ENCODE results near the gene SLC24A4.

SLC24A4 gene

DNA sequence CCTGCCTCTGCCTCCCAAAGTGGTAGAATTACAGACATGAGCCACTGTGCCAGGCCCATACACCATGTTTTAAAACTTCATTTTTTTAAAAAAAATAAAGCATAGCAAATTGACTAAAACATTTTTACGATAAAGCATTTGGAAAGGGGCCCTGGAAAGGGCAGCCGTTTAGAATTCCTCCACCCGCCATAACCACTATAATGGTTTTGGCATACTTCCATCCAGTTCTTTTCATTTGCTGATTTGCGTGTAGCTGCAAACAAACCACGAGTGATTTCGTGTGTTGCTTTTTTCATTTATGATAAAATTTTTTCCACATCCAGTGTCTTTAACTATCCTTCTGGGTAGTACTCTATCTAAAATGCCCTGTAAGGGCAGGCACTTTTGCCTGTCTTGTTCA is 98.8 kb downstream of the SLC24A4 start:
- H3K4me3 ChIP-seq (ENCODE audit: low read depth, low read length): no peak overlapping the region
- no peak for DNase-seq (ENCODE audit: low read depth)

DNA sequence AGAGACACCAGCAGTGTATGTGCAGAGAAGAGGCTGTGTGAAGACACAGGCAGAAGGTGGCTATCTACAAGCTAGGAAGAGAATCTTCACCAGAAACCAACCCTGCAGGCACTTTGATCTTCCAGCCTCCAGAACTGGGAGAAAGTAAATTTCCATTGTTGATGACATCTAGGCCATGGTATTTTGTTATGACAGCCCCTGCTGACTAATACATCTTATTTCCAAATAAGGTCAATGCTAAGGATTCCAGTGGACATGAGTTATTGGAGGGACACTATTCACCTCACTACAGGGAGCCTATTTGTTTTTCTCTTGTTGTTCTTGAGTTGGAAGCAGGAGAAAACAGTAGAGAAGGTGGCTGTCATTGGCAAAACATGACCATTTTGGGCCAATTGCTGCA is 102.1 kb downstream of the SLC24A4 start:
- DNase-seq (ENCODE audit: low read depth): no peak
- H3K4me3 ChIP-seq (ENCODE audit: low read depth, low read length): no peak overlapping the region

DNA sequence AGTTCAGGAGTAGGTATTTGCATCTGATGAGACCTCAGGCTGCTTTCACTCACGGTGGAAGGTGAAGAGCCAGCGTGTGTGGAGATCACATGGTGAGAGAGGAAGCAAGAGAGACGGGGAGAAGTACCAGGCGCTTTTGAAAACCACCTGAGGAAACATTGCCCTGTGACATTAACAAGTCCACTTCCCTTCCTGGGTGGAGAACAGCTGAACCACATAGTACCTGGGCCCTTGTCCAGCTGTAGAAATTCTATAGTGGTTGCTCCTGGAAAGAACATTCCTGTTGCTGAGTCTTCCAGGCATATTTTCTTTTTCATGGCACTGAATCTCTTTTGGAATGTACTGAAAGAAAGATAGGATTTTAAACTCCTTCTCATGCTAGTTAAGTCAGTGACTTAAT is 103.3 kb downstream of the SLC24A4 start:
- no peak for DNase-seq (ENCODE audit: low read depth)
- no peak overlapping the region for H3K4me3 ChIP-seq (ENCODE audit: low read depth, low read length)

DNA sequence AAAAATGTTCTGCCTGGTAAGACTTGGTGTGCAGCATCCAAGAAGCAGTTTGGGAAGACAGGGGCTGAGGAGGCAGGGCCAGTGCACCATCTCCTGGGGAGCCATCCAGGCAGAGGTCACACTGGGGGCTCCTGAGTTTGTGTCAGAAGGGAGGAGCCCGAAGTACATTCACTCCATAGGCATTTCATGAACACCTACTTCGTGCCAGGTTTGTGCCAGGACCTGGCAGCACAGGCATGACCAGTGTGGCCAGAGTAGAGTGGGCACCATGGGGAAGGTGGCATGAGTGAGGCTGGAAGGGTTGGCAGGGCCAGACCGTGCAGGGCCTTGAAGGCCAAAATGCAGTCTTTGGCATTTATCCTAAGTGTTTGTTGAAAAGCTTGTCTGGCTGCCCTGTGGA is 104.1 kb downstream of the SLC24A4 start:
- no peak for DNase-seq (ENCODE audit: low read depth)
- H3K4me3 ChIP-seq (ENCODE audit: low read depth, low read length): no peak overlapping the region

DNA sequence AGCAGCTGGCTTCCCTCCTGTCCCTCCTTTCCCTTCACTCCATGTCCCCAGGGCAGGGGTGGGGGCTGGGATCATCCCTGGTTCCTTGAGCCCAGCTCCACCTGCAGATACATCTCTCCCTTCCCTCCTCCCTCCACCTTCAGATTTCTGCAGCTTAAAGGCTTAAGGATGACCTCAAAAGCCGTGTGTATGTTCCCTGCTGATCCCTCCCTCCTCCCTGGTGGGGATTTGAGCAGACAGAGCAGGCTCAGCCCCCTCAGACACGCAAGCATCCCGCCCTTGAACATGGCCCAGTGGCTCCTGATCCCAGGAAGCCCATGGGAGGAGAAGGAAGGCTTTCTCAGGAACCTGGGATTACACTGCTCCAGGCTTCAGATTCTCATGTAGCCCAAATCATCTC is 107.7 kb downstream of the SLC24A4 start:
- no peak overlapping the region for H3K4me3 ChIP-seq (ENCODE audit: low read depth, low read length)
- DNase-seq (ENCODE audit: low read depth): no peak

DNA sequence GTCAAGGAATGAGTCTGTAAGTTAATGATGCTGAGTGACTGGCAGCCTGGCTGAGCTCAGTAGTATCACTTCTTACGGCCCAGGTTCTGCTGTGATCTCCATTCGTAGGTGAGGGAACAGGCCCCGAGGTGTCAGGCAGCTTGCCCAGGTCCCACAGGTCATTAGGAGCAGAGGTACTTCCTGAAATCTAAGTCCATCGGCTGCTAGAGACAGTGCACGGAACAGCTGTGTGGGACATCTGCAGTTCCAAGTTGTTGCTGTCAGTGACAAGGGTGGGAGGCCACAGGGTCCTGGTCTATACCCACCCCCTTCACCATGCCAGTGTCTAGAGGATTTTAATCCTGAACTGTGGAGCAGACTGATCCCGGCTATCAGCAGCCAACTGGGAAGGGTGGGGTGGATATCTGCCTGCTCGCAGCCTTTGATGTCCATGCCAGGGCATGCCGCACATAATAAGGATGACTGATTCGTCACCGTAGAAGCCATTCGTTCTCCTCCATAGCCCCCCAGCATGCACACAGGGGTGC is 108.3 kb downstream of the SLC24A4 start:
- DNase-seq (ENCODE audit: low read depth): no peak

DNA sequence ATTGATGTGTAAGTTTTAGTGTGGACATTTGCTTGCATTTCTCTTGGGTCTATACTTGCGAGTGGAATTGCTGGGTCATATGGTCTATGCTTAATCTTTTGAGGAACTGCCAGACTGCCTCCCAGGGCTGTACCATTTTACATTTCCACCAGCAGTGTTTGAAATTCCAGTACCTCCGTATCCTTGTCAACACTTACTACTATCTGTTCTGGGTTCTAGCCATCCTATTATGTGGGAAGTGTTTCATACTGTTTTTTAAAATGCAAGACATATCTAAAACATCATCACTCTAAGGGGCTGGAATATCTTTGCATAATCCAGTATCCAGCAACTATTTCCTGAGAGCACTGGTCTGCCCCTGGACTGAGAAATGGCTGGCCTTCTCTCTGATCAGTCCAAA is 110.4 kb downstream of the SLC24A4 start:
- H3K4me3 ChIP-seq (ENCODE audit: low read depth, low read length): no peak overlapping the region
- DNase-seq (ENCODE audit: low read depth): no peak

More for the DNA sequence above, 108.3 kb downstream of the SLC24A4 start:
- no peak overlapping the region for H3K4me3 ChIP-seq (ENCODE audit: low read depth, low read length)

DNA sequence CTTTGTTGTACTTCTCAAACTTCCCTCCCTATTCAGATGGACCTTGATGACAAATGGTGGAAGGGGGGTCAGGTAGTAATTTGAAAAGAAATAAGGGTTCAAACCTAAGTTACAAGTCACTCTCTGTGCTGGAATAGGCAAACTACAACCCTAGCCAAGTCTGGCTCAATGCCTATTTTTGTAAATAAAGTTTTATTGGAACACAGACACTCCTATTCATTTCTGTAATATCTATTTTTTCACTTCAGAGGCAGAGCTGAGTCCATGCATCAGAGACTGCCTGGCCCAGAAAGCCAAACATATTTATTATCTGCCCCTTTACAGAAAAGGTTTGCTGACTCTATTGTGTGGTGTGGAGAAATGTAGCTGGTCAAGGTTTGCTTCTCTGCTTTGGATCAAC is 112.2 kb downstream of the SLC24A4 start:
- no peak overlapping the region for H3K4me3 ChIP-seq (ENCODE audit: low read depth, low read length)
- no peak for DNase-seq (ENCODE audit: low read depth)

DNA sequence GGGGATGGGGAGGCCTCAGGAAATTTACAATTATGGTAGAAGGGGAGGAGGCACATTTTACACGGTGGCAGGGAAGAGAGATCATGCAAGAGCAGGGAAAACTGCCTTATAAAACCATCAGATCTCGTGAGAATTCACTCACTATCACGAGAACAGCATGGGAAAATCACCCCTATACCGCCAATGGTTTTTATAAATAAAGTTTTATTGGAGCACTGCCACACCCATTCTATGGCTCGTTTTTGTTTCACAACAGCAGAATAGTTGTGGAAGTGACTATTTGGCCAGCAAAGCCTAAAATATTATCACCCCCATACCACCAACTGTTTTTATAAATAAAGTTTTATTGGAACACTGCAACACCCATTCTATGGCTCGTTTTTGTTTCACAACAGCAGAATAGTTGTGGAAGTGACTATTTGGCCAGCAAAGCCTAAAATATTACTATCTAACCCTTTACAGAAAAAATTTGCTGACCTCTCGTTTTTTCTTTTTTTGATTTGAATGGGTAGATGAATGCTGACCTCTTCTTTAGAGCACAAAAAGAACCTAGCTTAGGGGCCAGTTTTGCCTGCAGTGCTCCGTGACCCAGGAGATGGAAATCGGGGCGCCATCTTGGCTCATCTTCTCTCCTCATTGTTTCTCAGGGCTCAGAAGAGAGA is 113.3 kb downstream of the SLC24A4 start:
- no peak overlapping the region for H3K4me3 ChIP-seq (ENCODE audit: low read depth, low read length)
- no peak for DNase-seq (ENCODE audit: low read depth)

DNA sequence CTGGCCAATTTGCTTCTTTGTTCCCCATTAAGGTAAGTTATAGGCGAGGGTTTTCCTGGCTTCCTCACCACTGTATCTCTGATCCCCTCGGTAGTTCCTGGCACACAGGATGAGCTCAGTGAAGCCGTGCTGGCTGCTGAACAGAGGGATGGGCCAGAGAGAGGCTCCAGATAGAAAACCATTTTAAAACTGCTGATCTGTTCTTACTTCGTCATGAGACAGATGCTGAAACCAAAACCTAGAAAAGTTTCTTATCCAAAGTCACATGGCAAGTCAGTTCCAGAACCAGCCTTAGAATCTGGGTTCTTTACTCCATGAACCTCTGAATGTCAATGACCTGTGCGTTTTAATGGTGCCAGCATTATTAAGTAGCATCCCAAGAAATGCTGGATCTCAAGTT is 114.3 kb downstream of the SLC24A4 start:
- no peak overlapping the region for H3K4me3 ChIP-seq (ENCODE audit: low read depth, low read length)
- no peak for DNase-seq (ENCODE audit: low read depth)

DNA sequence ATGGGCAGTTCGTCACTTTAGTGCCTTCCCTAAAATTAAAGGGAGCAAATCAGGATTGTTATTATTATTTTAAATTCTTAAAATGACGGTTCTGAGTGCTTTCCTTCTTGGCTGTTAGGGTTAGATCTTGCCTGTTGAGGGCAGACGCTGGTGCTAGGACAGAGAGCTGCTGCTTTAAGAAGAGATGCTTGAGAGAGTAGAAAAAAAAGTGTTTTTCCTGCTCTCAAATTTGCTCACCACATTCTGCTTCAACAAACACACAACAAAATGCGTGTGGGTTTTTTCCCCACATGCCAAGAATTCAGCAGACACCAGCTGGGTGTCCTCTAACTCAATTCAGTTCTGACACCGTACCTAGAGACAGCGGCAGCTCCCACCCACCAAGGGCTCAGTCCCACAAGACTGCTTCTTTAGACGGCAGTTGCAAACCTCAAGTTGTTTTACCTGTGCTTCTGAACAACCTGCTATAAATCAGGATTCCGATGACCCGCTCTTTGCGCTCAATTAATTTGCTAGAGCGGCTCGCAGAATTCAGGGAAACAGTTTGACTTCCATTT is 114.8 kb downstream of the SLC24A4 start:
- no peak overlapping the region for H3K4me3 ChIP-seq (ENCODE audit: low read depth, low read length)
- no peak for DNase-seq (ENCODE audit: low read depth)

DNA sequence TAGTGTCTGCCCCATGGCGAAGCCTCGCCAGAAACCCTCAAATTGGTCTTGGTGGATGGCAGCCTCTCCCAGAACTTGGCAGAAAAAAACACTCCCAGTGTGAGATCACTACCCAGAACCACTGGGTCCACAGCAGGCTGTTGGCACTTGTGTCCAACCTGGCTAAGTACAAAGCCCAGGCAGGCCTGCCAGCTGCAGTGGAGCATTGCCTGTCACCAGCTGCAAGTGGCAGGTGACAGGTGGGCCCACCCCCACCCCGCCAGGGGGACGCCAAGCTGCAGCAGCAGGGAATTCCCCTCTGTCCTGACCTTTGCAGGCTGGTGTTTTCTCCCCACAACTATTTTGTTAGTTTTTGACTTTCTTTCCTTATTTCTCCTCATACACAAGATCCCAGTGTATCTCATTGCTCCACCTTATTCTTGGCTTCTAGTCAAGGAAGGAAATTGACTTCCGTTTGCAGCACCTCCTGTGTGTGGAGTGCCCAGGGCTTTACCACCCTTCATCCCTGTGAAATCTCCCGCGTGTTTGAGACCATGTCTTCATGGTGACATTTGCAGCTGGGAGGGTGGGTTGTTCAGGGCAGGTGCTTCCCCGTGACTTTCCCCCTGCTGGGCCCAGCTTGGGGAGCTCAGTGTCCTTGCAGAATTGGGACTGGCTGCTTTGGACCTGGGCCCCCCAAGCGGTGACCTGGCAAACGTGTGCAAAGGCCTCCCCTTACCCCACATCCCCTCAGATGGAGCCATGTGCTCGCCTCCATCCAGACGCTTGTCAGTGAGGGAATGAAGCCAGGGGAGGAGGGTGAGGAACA is 116.8 kb downstream of the SLC24A4 start:
- H3K4me3 ChIP-seq (ENCODE audit: low read depth, low read length): no peak overlapping the region
- no peak for DNase-seq (ENCODE audit: low read depth)

DNA sequence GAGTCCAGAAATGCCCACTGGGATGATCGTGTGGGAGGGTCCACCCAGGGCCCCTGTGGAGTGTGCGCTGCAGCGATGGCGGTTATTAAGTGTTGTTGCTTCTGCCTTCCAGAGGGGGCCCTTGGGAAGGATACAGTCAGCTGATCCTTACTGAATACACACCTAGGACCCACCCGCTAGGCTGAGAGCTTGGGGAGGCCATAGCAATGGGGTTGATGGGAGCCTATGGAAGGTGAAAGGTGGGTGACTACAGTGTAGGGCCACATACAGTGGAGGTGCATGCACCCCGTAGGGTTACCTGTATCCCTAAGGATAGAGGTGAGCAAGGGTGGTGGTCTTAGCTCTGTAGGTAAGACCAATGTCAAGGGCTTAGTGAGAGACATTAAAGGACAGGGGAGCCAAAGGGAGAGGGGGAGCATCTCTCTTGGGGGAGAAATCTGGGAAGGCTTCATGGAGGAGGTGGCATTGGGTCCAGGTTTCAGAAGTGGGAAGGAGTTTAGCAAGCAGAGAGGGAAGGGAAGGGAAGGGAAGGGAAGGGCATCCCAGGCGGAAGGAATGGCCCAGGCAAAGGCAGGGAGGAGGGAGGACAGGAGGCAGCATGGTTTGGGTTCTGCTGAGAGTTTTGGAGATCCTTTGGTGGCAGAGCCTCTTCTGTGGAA is 117.5 kb downstream of the SLC24A4 start:
- H3K4me3 ChIP-seq (ENCODE audit: low read depth, low read length): no peak overlapping the region
- DNase-seq (ENCODE audit: low read depth): no peak

DNA sequence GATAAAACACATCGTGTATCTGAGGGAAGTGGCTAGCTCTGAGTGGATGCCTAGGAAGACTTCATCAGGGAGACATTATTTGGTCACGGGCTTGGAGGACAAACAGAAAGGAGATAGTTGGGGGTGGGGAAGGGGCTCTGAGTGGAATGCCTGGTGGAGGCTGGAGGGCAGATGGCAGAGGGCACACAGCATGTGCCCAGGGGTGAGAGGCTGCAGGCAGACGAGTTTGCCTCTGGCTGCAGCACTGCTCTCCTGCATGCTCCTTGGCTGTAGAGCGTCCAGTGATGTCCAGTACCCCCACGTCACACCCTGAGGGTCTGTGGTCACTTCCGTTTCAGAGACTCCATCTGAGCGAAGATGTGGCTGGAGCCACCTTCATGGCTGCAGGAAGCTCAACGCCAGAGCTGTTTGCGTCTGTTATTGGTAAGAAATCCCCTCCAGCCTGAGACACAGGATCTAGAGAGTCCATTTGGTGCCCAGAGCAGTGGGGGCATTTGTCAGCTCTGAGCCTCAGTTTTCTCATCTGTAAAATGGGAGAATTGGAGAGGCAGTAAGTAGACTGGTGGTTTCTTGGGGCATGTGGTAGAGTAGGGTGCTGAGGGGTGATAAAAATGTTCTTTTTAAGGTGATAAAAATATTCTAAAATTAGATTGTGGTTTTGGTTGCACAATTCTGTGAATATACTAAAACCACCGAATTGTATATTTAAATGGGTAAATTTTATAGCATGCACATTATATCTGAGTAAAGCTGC is 119.0 kb downstream of the SLC24A4 start:
- no peak for DNase-seq (ENCODE audit: low read depth)
- no peak overlapping the region for H3K4me3 ChIP-seq (ENCODE audit: low read depth, low read length)

DNA sequence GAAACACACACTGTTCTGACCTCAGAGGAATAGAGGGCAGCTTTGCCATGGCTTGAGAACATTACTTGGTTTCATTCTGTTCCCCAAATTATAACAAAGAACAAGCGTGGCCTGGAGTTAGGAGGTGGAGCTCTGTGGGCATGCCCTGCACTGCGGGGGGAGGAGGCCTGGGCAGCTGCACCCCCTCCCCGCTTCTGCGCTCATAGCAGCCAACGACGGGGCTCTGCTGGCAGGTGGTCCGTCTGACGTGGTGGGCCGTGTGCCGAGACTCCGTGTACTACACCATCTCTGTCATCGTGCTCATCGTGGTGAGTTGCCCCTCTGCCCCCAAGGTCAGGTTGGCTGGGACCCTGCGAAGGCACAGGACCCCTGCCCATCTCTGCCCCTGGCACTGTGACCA is 120.2 kb downstream of the SLC24A4 start:
- DNase-seq (ENCODE audit: low read depth): no peak
- H3K4me3 ChIP-seq (ENCODE audit: low read depth, low read length): no peak overlapping the region

DNA sequence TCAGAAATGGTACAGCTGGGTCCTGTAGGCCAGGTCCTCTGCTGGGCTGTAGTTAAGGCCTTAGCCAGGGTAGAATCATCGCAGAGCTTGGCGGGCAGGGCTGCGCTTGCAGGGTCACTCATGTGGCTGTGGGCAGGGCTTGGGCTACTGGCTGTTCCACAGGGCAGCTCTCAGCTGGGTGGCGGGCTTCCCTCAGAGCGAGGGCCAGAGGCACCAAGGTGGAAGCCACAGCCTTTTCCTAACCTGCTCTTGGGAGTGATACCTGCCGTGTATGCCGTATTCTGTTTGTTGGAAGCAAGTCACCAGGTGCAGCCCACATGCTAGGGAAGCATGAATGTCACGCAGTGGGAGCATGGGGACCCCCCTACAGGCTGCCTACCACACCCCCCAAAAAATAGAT is 120.8 kb downstream of the SLC24A4 start:
- no peak overlapping the region for H3K4me3 ChIP-seq (ENCODE audit: low read depth, low read length)
- no peak for DNase-seq (ENCODE audit: low read depth)

DNA sequence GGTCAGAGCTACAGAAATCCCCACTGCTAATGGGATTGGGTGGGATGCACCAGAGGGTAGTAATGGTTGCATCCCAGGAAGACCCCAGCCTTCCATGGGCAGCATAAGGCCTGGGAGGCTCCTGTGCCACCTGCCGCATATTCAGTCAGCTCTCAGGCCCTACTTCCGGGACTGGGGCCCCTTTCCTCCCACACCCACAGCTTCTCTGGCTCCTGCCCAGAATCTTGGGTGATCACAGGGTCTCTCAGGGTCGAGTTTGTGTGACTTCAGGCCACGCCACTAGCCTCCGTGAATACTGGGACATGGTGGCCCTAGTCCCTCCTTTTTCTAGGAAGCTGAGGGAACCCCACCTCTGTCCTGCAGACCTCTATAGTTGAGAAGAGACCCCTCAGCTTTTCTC is 123.8 kb downstream of the SLC24A4 start:
- no peak overlapping the region for H3K4me3 ChIP-seq (ENCODE audit: low read depth, low read length)
- no peak for DNase-seq (ENCODE audit: low read depth)

DNA sequence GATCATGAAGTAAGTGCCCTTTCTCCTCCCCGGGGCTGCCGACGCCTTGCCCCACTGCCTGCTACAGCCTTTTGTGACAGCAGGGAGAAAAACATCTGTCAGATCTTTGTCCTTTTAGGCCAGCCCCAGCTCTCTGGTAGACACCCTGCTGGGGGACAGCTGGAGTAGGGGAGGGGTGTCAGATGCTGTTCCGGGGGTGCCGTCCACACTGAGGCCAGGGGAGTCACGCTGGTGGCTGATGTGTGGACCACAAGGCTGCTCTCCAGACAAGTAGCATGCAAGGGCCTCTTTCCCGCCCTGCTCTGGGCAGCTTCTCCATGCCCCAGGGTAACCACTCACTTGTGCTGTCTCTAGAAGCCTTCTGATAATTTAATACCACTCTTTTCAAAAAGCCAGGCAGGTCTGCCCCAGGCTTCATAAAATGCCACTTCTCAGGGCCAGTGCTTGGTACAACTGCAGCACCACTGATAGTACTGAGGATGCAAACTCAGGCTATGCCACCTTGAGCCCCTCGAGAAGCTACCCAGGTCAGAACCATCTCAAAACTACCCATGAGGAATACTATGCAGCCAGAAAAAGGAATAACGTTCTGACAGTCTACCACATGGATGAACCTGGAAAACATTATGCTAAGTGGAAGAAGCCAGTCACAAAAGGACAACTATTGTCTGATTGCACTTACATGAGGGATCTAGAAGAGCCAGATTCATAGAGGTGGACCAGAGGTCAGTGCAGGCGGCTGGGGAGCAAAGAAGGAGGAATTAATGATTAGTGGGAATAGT is 124.6 kb downstream of the SLC24A4 start:
- DNase-seq (ENCODE audit: low read depth): no peak
- no peak overlapping the region for H3K4me3 ChIP-seq (ENCODE audit: low read depth, low read length)

DNA sequence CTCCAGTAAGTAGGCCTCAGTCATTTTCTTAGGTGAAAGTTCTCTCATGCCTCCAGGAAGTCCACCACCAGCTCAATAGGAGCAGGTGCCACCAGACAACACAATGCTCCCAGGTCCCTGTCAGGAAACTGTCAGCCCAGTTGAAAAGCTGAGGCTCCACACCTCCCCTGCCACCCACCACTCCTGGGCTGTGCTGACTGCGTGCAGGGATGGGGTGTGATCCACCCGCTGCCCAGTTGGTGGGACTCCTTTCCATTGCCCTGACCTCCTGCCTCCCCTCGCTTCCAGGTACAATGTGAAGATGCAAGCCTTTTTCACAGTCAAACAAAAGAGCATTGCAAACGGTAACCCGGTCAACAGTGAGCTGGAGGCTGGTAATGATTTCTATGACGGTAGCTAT is 125.8 kb downstream of the SLC24A4 start:
- no peak for DNase-seq (ENCODE audit: low read depth)
- no peak overlapping the region for H3K4me3 ChIP-seq (ENCODE audit: low read depth, low read length)

All from skeletal muscle cell (primary cell).